GM23338 (cell line): ENCODE data around the gene EXOSC7. TPM values are rescaled to one million over a fixed set of nuclear protein-coding genes. Genes with fewer than 3 reads are reported as not detected.

Source experiments
- ATAC-seq: fragments of 200-7000 bp; cut with Tn5 transposase; 3 replicates; pipeline ENCODE4 v1.9.1; 2020
- DNase-seq: peaks from one replicate; pipeline ENCODE4 v3.0.0-alpha.2; 2015; ENCODE audit warnings: low spot score
- H2AFZ ChIP-seq: fragments of 200-600 bp; sonication (generic); 2 replicates; pipeline ENCODE4 v1.8.0; 2016; ENCODE audit warnings: antibody characterized with exemption, mild to moderate bottlenecking, moderate library complexity
- H3F3A ChIP-seq: fragments of 200-600 bp; sonication (generic); replicated peaks from 2 replicates; pipeline ENCODE4 v1.8.0; 2017; ENCODE audit warnings: antibody characterized with exemption, mixed run types, low read depth
- H3K27ac ChIP-seq: fragments of 200-600 bp; sonication (generic); 2 replicates; pipeline ENCODE4 v1.6.1; 2016; ENCODE audit warnings: low read depth
- H3K27me3 ChIP-seq: fragments of 200-600 bp; sonication (generic); 2 replicates; pipeline ENCODE4 v1.8.0; 2016; ENCODE audit warnings: mild to moderate bottlenecking, mixed run types, moderate library complexity; ENCODE audit not compliant: insufficient read depth
- H3K36me3 ChIP-seq: fragments of 200-600 bp; sonication (generic); 2 replicates; pipeline ENCODE4 v1.8.0; 2016; ENCODE audit warnings: mild to moderate bottlenecking; ENCODE audit not compliant: insufficient read depth
- H3K4me1 ChIP-seq: fragments of 200-600 bp; sonication (generic); 2 replicates; pipeline ENCODE4 v1.8.0; 2016; ENCODE audit warnings: mild to moderate bottlenecking, moderate library complexity; ENCODE audit not compliant: insufficient read depth
- H3K4me2 ChIP-seq: fragments of 200-600 bp; sonication (generic); 2 replicates; pipeline ENCODE4 v1.7.1; 2017; ENCODE audit warnings: mixed run types
- H3K4me3 ChIP-seq: fragments of 200-600 bp; sonication (generic); 2 replicates; pipeline ENCODE4 v1.6.1; 2016; ENCODE audit warnings: mixed run types
- H3K79me2 ChIP-seq: fragments of 200-600 bp; sonication (generic); replicated peaks from 2 replicates; pipeline ENCODE4 v1.8.0; 2017; ENCODE audit warnings: mild to moderate bottlenecking; ENCODE audit not compliant: insufficient read depth
- H3K9me2 ChIP-seq: fragments of 200-600 bp; sonication (generic); 2 replicates; pipeline ENCODE4 v1.8.0; 2017; ENCODE audit not compliant: insufficient read depth
- H4K20me1 ChIP-seq: fragments of 200-600 bp; sonication (generic); replicated peaks from 2 replicates; pipeline ENCODE4 v1.8.0; 2017; ENCODE audit warnings: mild to moderate bottlenecking; ENCODE audit not compliant: insufficient read depth
- H3K27ac Mint-ChIP-seq: 2 replicates; pipeline ENCODE4 v1.8.0; 2020; ENCODE audit warnings: inconsistent platforms, mild to moderate bottlenecking, moderate library complexity, mixed read lengths
- H3K27me3 Mint-ChIP-seq: 3 replicates; pipeline ENCODE4 v1.8.0; 2022; ENCODE audit warnings: low read depth, mild to moderate bottlenecking, moderate library complexity, mixed read lengths, inconsistent platforms; ENCODE audit not compliant: insufficient read depth, poor library complexity
- H3K36me3 Mint-ChIP-seq: 3 replicates; pipeline ENCODE4 v1.8.0; 2021; ENCODE audit warnings: low read depth, mild to moderate bottlenecking, inconsistent platforms, moderate library complexity, mixed read lengths
- H3K4me1 Mint-ChIP-seq: 3 replicates; pipeline ENCODE4 v1.8.0; 2020; ENCODE audit warnings: mild to moderate bottlenecking, inconsistent platforms, mixed read lengths
- H3K4me3 Mint-ChIP-seq: 3 replicates; pipeline ENCODE4 v1.8.0; 2021; ENCODE audit warnings: moderate library complexity, mild to moderate bottlenecking, inconsistent platforms, mixed read lengths
- H3K9me3 Mint-ChIP-seq: 3 replicates; pipeline ENCODE4 v1.8.0; 2020; ENCODE audit warnings: moderate library complexity, mild to moderate bottlenecking, inconsistent platforms, mixed read lengths
- CREB1 ChIP-seq: fragments of 250-450 bp; sonication (Bioruptor Pico); IDR thresholded peaks from 2 replicates; pipeline ENCODE4 v1.5.0; 2020; ENCODE audit warnings: low read depth, mild to moderate bottlenecking, moderate library complexity
- EZH2 ChIP-seq: fragments of 200-600 bp; sonication (generic); IDR thresholded peaks from one replicate; pipeline ENCODE4 v1.8.0; 2017; ENCODE audit warnings: antibody characterized with exemption, mild to moderate bottlenecking, low read depth; ENCODE audit not compliant: unreplicated experiment
- EZH2phosphoT487 ChIP-seq: fragments of 200-600 bp; sonication (generic); IDR thresholded peaks from one replicate; pipeline ENCODE4 v1.8.1; 2018; ENCODE audit warnings: antibody characterized with exemption; ENCODE audit not compliant: unreplicated experiment
- JUNB ChIP-seq: IDR thresholded peaks from one replicate; pipeline ENCODE4 v1.6.1; 2016; ENCODE audit warnings: antibody characterized with exemption; ENCODE audit not compliant: unreplicated experiment
- NANOG ChIP-seq: IDR thresholded peaks from 2 replicates; pipeline ENCODE4 v1.6.1; 2016; ENCODE audit warnings: antibody characterized with exemption, borderline replicate concordance
- POLR2AphosphoS5 ChIP-seq: IDR thresholded peaks from 2 replicates; pipeline ENCODE4 v1.6.1; 2016; ENCODE audit warnings: antibody characterized with exemption, low read depth
- ZNF114 ChIP-seq: fragments of 250-450 bp; sonication (Bioruptor Pico); IDR thresholded peaks from 2 replicates; pipeline ENCODE4 v1.5.0; 2020; ENCODE audit warnings: mild to moderate bottlenecking, moderate library complexity
- ZNF331 ChIP-seq: fragments of 250-450 bp; sonication (Bioruptor Pico); IDR thresholded peaks from 2 replicates; pipeline ENCODE4 v1.5.0; 2020; ENCODE audit warnings: low read depth, mild to moderate bottlenecking, moderate library complexity
- polyA plus RNA-seq: library from polyadenylated mRNA; unstranded; fragments of >200 nt; fragmentation: Nextera tagmentation; extraction: Ambion mirVana; gene quantifications from 2 replicates; pipeline ENCODE4 v1.2.1, GENCODE V29; 2016
- total RNA-seq: library from RNA; depleted of rRNA; stranded (reverse); fragments of >200 nt; shearing (Covaris generic); gene quantifications from 2 replicates; pipeline ENCODE4 v1.2.3, GENCODE V29; 2014
- TF ChIP-seq, protein P1 (sequence below): IDR thresholded peaks from one replicate; pipeline ENCODE4 v1.6.1; 2018; ENCODE audit warnings: antibody characterized with exemption; ENCODE audit not compliant: unreplicated experiment
- TF ChIP-seq, protein P2 (sequence below), 2 experiments: fragments of 200-600 bp in 1 of 2; sonication (generic) in 1 of 2; conservative IDR thresholded peaks; 2 replicates each; pipeline versions ENCODE4 v1.5.1 to v1.6.1; 2016 to 2017; ENCODE audit warnings: antibody characterized with exemption in 2 of 2, low read depth in 2 of 2, mild to moderate bottlenecking in 2 of 2, moderate library complexity in 1 of 2

The EXOSC7 gene
- total and polyA plus RNA-seq, 2 experiments from 2014 or later, result 84.8 to 120 TPM

DNA sequence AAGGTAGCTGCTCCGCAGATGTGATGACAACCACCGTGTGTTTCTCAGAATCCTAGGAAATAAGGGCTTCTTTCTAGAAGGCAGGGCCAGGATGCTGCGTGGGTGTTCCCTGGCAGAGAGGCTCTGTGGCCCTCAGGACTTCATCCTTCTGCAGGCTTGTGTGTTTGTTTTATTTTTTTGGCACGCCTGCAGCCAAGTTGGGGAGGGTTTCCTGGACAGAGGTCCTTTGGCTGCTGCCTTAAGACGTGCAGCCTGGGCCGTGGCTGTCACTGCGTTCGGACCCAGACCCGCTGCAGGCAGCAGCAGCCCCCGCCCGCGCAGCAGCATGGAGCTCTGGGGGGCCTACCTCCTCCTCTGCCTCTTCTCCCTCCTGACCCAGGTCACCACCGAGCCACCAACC is 50.0 kb downstream of the EXOSC7 start, which contains the start of gene CLEC3B (continued):
- TF ChIP-seq, protein P1, sequence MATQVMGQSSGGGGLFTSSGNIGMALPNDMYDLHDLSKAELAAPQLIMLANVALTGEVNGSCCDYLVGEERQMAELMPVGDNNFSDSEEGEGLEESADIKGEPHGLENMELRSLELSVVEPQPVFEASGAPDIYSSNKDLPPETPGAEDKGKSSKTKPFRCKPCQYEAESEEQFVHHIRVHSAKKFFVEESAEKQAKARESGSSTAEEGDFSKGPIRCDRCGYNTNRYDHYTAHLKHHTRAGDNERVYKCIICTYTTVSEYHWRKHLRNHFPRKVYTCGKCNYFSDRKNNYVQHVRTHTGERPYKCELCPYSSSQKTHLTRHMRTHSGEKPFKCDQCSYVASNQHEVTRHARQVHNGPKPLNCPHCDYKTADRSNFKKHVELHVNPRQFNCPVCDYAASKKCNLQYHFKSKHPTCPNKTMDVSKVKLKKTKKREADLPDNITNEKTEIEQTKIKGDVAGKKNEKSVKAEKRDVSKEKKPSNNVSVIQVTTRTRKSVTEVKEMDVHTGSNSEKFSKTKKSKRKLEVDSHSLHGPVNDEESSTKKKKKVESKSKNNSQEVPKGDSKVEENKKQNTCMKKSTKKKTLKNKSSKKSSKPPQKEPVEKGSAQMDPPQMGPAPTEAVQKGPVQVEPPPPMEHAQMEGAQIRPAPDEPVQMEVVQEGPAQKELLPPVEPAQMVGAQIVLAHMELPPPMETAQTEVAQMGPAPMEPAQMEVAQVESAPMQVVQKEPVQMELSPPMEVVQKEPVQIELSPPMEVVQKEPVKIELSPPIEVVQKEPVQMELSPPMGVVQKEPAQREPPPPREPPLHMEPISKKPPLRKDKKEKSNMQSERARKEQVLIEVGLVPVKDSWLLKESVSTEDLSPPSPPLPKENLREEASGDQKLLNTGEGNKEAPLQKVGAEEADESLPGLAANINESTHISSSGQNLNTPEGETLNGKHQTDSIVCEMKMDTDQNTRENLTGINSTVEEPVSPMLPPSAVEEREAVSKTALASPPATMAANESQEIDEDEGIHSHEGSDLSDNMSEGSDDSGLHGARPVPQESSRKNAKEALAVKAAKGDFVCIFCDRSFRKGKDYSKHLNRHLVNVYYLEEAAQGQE, result no peak
- TF ChIP-seq EZH2phosphoT487, result no peak
- no peak for TF ChIP-seq JUNB

DNA sequence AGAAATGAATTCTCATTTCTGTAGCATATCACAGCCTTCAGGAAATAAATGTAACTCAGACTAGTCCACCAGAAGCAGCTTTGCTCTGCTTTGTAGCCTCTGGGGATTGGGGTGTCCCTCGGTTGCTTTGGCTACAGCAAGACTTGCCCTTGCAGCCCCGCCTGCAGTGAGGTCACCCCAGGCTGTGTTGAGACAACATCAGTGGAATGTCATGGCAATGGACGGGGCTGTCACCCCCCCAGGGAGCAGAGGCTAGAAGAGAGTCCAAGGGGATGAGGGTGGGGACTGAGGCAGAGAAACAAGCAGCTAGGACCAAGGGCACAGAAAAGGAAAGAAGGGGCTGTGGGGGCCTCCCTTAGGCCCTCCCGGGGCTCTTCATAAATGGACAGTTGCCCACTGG is 50.9 kb downstream of the EXOSC7 start:
- H3F3A ChIP-seq, result no peaks in the 10 kb centered on the region
- Mint-ChIP-seq H3K27ac (no peak overlapping the region), H3K36me3 (no peaks in the 10 kb centered on the region), H3K4me1 (peaks cover 5% of the 10 kb centered on the region; the same call in 2 of the 3 replicates), H3K9me3 (no peaks in the 10 kb centered on the region), H3K4me3 (no peak overlapping the region), H3K27me3 (peaks cover 6% of the 10 kb centered on the region)
- H2AFZ ChIP-seq, result no peak overlapping the region
- no peak overlapping the region for H3K4me2 ChIP-seq
- no peak for DNase-seq
- no peaks in the 10 kb centered on the region for H3K9me2 ChIP-seq
- peak; percentile 26; the same call in 2 of the 3 replicates for ATAC-seq
- no peaks in the 10 kb centered on the region for H3K79me2 ChIP-seq
- no peaks in the 10 kb centered on the region; the same call in 1 of the 2 replicates for H4K20me1 ChIP-seq
- H3K27me3 ChIP-seq, result no peaks in the 10 kb centered on the region
- H3K36me3 ChIP-seq, result no peaks in the 10 kb centered on the region
- H3K4me1 ChIP-seq, result no peaks in the 10 kb centered on the region
- H3K4me3 ChIP-seq, result no peak overlapping the region
- H3K27ac ChIP-seq, result no peak overlapping the region
- TF ChIP-seq, protein P1, result no peak
- TF ChIP-seq, protein P2, sequence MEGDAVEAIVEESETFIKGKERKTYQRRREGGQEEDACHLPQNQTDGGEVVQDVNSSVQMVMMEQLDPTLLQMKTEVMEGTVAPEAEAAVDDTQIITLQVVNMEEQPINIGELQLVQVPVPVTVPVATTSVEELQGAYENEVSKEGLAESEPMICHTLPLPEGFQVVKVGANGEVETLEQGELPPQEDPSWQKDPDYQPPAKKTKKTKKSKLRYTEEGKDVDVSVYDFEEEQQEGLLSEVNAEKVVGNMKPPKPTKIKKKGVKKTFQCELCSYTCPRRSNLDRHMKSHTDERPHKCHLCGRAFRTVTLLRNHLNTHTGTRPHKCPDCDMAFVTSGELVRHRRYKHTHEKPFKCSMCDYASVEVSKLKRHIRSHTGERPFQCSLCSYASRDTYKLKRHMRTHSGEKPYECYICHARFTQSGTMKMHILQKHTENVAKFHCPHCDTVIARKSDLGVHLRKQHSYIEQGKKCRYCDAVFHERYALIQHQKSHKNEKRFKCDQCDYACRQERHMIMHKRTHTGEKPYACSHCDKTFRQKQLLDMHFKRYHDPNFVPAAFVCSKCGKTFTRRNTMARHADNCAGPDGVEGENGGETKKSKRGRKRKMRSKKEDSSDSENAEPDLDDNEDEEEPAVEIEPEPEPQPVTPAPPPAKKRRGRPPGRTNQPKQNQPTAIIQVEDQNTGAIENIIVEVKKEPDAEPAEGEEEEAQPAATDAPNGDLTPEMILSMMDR (conservative IDR thresholded peaks at IDR 0.05; ENCODE audit: low read depth in 2 of 2), result no peak
- TF ChIP-seq EZH2, result no peak
- no peak for TF ChIP-seq CREB1 (CRISPR knock-in tag)
- no peak for TF ChIP-seq ZNF331 (CRISPR knock-in tag)
- no peak for TF ChIP-seq ZNF114 (CRISPR knock-in tag)
- TF ChIP-seq POLR2AphosphoS5, result no peak
- TF ChIP-seq JUNB, result no peak
- no peak for TF ChIP-seq NANOG
